K562 (cell line): ENCODE data around the gene MFSD2B. TPM values are rescaled to one million over a fixed set of nuclear protein-coding genes. Genes with fewer than 3 reads are reported as not detected.

Source experiments
- ARID2 ChIP-seq: fragments of 450-650 bp; IDR thresholded peaks from 2 replicates; pipeline ENCODE4 v1.6.1; 2017; ENCODE audit warnings: antibody characterized with exemption, mild to moderate bottlenecking
- BCLAF1 ChIP-seq, 2 experiments: fragments of 450-650 bp in 1 of 2; IDR thresholded peaks; 2 replicates each; pipeline ENCODE4 v1.6.1; 2011 to 2017; ENCODE audit warnings: low read depth in 2 of 2, antibody characterized with exemption in 1 of 2, borderline replicate concordance in 1 of 2, low read length in 1 of 2, mild to moderate bottlenecking in 1 of 2, mixed read lengths in 1 of 2; ENCODE audit not compliant: control insufficient read depth in 1 of 2
- FOXA3 ChIP-seq, 2 experiments: fragments of 450-650 bp in 1 of 2; sonication (generic) in 1 of 2; formaldehyde crosslinking; IDR thresholded peaks in 1 of 2; conservative IDR thresholded peaks in 1 of 2; 2 replicates each; pipeline versions ENCODE4 v1.4.0 to v1.8.0; 2020 to 2022; ENCODE audit warnings: mild to moderate bottlenecking in 2 of 2, missing genetic modification reagents in 1 of 2
- HMBOX1 ChIP-seq: sonication (generic); IDR thresholded peaks from 2 replicates; pipeline ENCODE4 v1.6.1; 2016
- ILK ChIP-seq: fragments of 450-650 bp; IDR thresholded peaks from 2 replicates; pipeline ENCODE4 v1.6.1; 2016; ENCODE audit warnings: missing genetic modification characterization, low read depth, mild to moderate bottlenecking, missing compliant biosample characterization, moderate library complexity, borderline replicate concordance
- MBD1 ChIP-seq: fragments of 250-450 bp; sonication (Bioruptor Pico); IDR thresholded peaks from 2 replicates; pipeline ENCODE4 v1.8.0; 2022; ENCODE audit warnings: inconsistent platforms
- MBD2 ChIP-seq: sonication (generic); IDR thresholded peaks from 2 replicates; pipeline ENCODE4 v1.6.1; 2016; ENCODE audit warnings: low read depth, borderline replicate concordance
- MTA2 ChIP-seq: fragments of 450-650 bp; IDR thresholded peaks from 2 replicates; pipeline ENCODE4 v1.6.1; 2016; ENCODE audit warnings: low read depth
- MXI1 ChIP-seq: IDR thresholded peaks from 2 replicates; pipeline ENCODE4 v1.6.1; 2011; ENCODE audit warnings: low read depth, mild to moderate bottlenecking, improper control_type of control experiment, low read length
- MYBL2 ChIP-seq, 2 experiments: fragments of 450-650 bp in 1 of 2; sonication (generic) in 1 of 2; formaldehyde crosslinking in 1 of 2; IDR thresholded peaks; 2 replicates each; pipeline versions ENCODE4 v1.6.1 to v1.8.1; 2017 to 2022; ENCODE audit warnings: borderline replicate concordance in 1 of 2, inconsistent platforms in 1 of 2, low read depth in 1 of 2, mild to moderate bottlenecking in 1 of 2, missing genetic modification reagents in 1 of 2, moderate library complexity in 1 of 2
- NR2F6 ChIP-seq: fragments of 450-650 bp; formaldehyde crosslinking; IDR thresholded peaks from 2 replicates; pipeline ENCODE4 v1.4.0; 2020; ENCODE audit warnings: mild to moderate bottlenecking
- NRF1 ChIP-seq, 2 experiments: fragments of 450-650 bp; IDR thresholded peaks in 1 of 2; conservative IDR thresholded peaks in 1 of 2; 2 replicates each; pipeline ENCODE4 v1.6.1; 2014; ENCODE audit warnings: mild to moderate bottlenecking in 2 of 2
- PCBP1 ChIP-seq: fragments of 200-400 bp; formaldehyde crosslinking; IDR thresholded peaks from 2 replicates; pipeline ENCODE4 v1.6.1; 2018; ENCODE audit warnings: mild to moderate bottlenecking, low read depth, low read length; ENCODE audit not compliant: poor library complexity, severe bottlenecking
- PHF8 ChIP-seq: fragments of 200-600 bp; sonication (generic); IDR thresholded peaks from 2 replicates; pipeline ENCODE4 v1.6.1; 2012; ENCODE audit warnings: mixed run types, mild to moderate bottlenecking, inconsistent platforms, low read length, moderate library complexity, borderline replicate concordance
- RBBP5 ChIP-seq: fragments of 200-600 bp; sonication (generic); IDR thresholded peaks from 2 replicates; pipeline ENCODE4 v1.6.1; 2012; ENCODE audit warnings: borderline replicate concordance, mild to moderate bottlenecking, low read length, control low read depth, inconsistent platforms; ENCODE audit not compliant: insufficient read depth, poor library complexity, severe bottlenecking
- RHOXF2B ChIP-seq: fragments of 250-450 bp; sonication (Bioruptor Pico); conservative IDR thresholded peaks from 2 replicates; pipeline ENCODE4 v1.5.1; 2021
- SMARCB1 ChIP-seq: IDR thresholded peaks from 2 replicates; pipeline ENCODE4 v1.6.1; 2011; ENCODE audit warnings: improper control_type of control experiment, low read depth; ENCODE audit not compliant: insufficient read length
- TCF7L2 ChIP-seq: fragments of 150-350 bp; IDR thresholded peaks from 2 replicates; pipeline ENCODE4 v1.6.1; 2016; ENCODE audit warnings: low read depth, mild to moderate bottlenecking, low read length, moderate library complexity
- ZKSCAN1 ChIP-seq: fragments of 150-350 bp; IDR thresholded peaks from 2 replicates; pipeline ENCODE4 v1.6.1; 2016; ENCODE audit warnings: low read depth, low read length
- ZNF12 ChIP-seq: sonication (generic); formaldehyde crosslinking; IDR thresholded peaks from 2 replicates; pipeline ENCODE4 v1.4.0; 2020; ENCODE audit warnings: mild to moderate bottlenecking, missing genetic modification reagents
- ZNF3 ChIP-seq: fragments of 250-450 bp; sonication (Bioruptor Pico); IDR thresholded peaks from 2 replicates; pipeline ENCODE4 v1.5.0; 2021; ENCODE audit warnings: mild to moderate bottlenecking, moderate library complexity
- ZNF384 ChIP-seq: IDR thresholded peaks from 2 replicates; pipeline ENCODE4 v1.6.1; 2012; ENCODE audit warnings: low read depth, low read length, improper control_type of control experiment
- polyA plus RNA-seq, 8 experiments: library from polyadenylated mRNA; depleted of rRNA in 4 of 8; stranded (reverse) in 5 of 8; unstranded in 3 of 8; fragments of >200 nt; fragmentation: Nextera tagmentation in 2 of 8; fragmentation: Illumina TruSeq in 1 of 8; extraction: Ambion mirVana in 2 of 8; extraction: Trizol in 1 of 8; gene quantifications; 2 replicates each; pipeline versions ENCODE4 v1.2.1 to v1.2.3, GENCODE V29; 2011 to 2014; ENCODE audit warnings: inconsistent platforms in 1 of 8, missing spikeins in 1 of 8
- total RNA-seq, 7 experiments: library from RNA; depleted of rRNA in 6 of 7; stranded (reverse); fragments of >200 nt in 6 of 7; fragmentation: Illumina TruSeq in 2 of 7; extraction: Trizol in 2 of 7; gene quantifications; 2 replicates each; pipeline versions ENCODE4 v1.2.1 to v1.2.3, GENCODE V29; 2011 to 2021; ENCODE audit warnings: low replicate concordance in 1 of 7

MFSD2B gene
- total and polyA plus RNA-seq, 9 of the 15 experiments (the other 6 are each of a cell fraction or from before 2014, with no cell fraction given): 2.6 to 10.9 (median 6.8) TPM

- TF ChIP-seq BCLAF1 (IDR thresholded peaks at IDR 0.05; ENCODE audit: borderline replicate concordance in 1 of 2, control insufficient read depth in 1 of 2, low read depth in 2 of 2, low read length in 1 of 2): no peak
- no peak for TF ChIP-seq ILK (tag)
- TF ChIP-seq NR2F6 (CRISPR knock-in tag): no peak
- TF ChIP-seq ZKSCAN1: no peak
- no peak for TF ChIP-seq ZNF12 (CRISPR knock-in tag)
- TF ChIP-seq MYBL2 (IDR thresholded peaks at IDR 0.05; ENCODE audit: low read depth): no peak
- TF ChIP-seq MYBL2 (CRISPR knock-in tag; IDR thresholded peaks at IDR 0.05; ENCODE audit: borderline replicate concordance): no peak
- no peak for TF ChIP-seq HMBOX1
- no peak for TF ChIP-seq MXI1
- TF ChIP-seq MTA2: no peak
- peak; percentile 82; the same call in 1 of the 2 replicates for TF ChIP-seq PHF8
- TF ChIP-seq NRF1 (conservative IDR thresholded peaks at IDR 0.05 in 1 of 2, IDR thresholded peaks at IDR 0.05 in 1 of 2): peak; percentile 49 to 65
- TF ChIP-seq RBBP5: no peak
- TF ChIP-seq MBD1 (CRISPR knock-in tag): no peak
- no peak for TF ChIP-seq RHOXF2B (CRISPR knock-in tag)
- no peak for TF ChIP-seq PCBP1
- no peak for TF ChIP-seq ARID2
- peak; percentile 99 for TF ChIP-seq MBD2
- no peak for TF ChIP-seq TCF7L2
- no peak for TF ChIP-seq FOXA3 (CRISPR knock-in tag; conservative IDR thresholded peaks at IDR 0.05 in 1 of 2, IDR thresholded peaks at IDR 0.05 in 1 of 2)
- TF ChIP-seq ZNF3: no peak
- TF ChIP-seq SMARCB1: no peak
- no peak for TF ChIP-seq ZNF384
Observed at GRCh38 chr2:24046930-24047702, 37.2 kb downstream of the MFSD2B start, which contains the start of gene WDCP (continued).
